AG04449 (cell line): ENCODE results near the gene RASGRF1.
"Not testable (repeated sequence)": the region's sequence is repeated elsewhere in the genome, so short reads cannot be mapped to it uniquely, and the experiment has no call there.

Experiments
- CTCF ChIA-PET: fragments of 350-600 bp; formaldehyde crosslinking; extraction: SDS; loops from one replicate; lab custom pipeline; 2021; ENCODE audit warnings: antibody characterized with exemption; lab: Yijun Ruan, JAX
- POLR2A ChIA-PET: fragments of 400-600, 350-600 bp; formaldehyde crosslinking; extraction: SDS; loops from one replicate; lab custom pipeline; 2020; ENCODE audit warnings: antibody characterized with exemption, inconsistent platforms; lab: Yijun Ruan, JAX
- DNase-seq: peaks from one replicate; pipeline ENCODE4 v3.0.0-alpha.2; 2010; ENCODE audit warnings: low read depth, low spot score
- H3K4me3 ChIP-seq: 2 replicates; pipeline ENCODE4 v1.5.1; 2011; ENCODE audit warnings: low read depth, mild to moderate bottlenecking, control low read depth, low read length
- TF ChIP-seq, protein P1 (sequence below): IDR thresholded peaks from one replicate; pipeline ENCODE4 v1.5.1; 2011; ENCODE audit warnings: mild to moderate bottlenecking, moderate library complexity, low read length, control low read depth, inconsistent platforms; ENCODE audit not compliant: insufficient read depth; ENCODE audit errors: missing control alignments

The RASGRF1 gene

GRCh38 chr15:78995921-78996893 lies 94.4 kb downstream of the RASGRF1 start:
- CTCF ChIA-PET = interaction anchor here (2.0 kb wide), 1 partner anchor 11 kb away, joined by 7 read pairs; no protein-coding TSS in a partner anchor
- H3K4me3 ChIP-seq = no peak overlapping the region
- TF ChIP-seq, protein P1, sequence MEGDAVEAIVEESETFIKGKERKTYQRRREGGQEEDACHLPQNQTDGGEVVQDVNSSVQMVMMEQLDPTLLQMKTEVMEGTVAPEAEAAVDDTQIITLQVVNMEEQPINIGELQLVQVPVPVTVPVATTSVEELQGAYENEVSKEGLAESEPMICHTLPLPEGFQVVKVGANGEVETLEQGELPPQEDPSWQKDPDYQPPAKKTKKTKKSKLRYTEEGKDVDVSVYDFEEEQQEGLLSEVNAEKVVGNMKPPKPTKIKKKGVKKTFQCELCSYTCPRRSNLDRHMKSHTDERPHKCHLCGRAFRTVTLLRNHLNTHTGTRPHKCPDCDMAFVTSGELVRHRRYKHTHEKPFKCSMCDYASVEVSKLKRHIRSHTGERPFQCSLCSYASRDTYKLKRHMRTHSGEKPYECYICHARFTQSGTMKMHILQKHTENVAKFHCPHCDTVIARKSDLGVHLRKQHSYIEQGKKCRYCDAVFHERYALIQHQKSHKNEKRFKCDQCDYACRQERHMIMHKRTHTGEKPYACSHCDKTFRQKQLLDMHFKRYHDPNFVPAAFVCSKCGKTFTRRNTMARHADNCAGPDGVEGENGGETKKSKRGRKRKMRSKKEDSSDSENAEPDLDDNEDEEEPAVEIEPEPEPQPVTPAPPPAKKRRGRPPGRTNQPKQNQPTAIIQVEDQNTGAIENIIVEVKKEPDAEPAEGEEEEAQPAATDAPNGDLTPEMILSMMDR = no peak
- POLR2A ChIA-PET = no interaction called here
- no peak for DNase-seq

GRCh38 chr15:78995161-78995560 lies 95.4 kb downstream of the RASGRF1 start:
- H3K4me3 ChIP-seq, DNase-seq, POLR2A ChIA-PET: not testable (repeated sequence)
- CTCF ChIA-PET = interaction anchor here (0.9 kb wide), 1 partner anchor 16 kb away, joined by 4 read pairs; no protein-coding TSS in a partner anchor

GRCh38 chr15:78993931-78994530 lies 96.5 kb downstream of the RASGRF1 start:
- TF ChIP-seq, protein P1 = no peak
- CTCF ChIA-PET = interaction anchor here (0.9 kb wide), 1 partner anchor 15 kb away, joined by 4 read pairs; no protein-coding TSS in a partner anchor
- no peak for DNase-seq
- POLR2A ChIA-PET = no interaction called here
- H3K4me3 ChIP-seq = no peak overlapping the region

DNA sequence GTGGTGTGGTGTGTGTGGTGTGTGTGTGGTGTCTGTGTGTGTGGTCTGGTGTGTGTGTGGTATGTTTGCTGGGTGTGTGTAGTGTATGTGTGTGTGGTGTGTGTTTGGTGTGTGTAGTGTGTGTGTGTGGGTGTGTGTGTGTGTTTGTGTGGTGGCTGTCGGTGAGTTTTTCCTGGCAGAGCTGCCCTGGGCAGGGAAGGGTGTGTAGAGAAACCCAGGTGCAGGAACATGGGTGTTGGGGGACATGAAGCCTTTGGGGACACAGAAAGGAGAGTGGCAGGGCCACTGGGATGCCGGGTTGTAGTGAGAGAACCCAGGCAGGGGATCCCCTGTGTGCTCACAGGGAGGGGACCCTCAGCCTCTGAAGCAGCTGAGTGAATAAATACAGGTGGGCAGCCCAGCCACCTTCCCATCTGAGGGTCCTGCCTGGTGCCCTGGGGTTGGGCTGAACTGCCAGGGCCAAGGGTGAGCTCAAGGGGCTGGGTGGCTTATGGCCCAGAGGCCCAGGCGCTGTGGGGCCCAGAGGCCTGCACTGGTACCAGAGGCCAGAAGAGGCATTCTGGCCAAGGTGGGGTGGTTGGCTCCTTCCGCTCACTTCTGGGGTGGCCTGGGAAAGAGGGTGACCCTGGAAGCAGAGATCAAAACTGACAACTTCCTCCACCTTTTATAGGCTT lies 97.2 kb downstream of the RASGRF1 start:
- TF ChIP-seq, protein P1 = no peak
- no peak for DNase-seq
- ChIA-PET POLR2A (no interaction called here), CTCF (no interaction called here)
- H3K4me3 ChIP-seq = no peak overlapping the region

DNA sequence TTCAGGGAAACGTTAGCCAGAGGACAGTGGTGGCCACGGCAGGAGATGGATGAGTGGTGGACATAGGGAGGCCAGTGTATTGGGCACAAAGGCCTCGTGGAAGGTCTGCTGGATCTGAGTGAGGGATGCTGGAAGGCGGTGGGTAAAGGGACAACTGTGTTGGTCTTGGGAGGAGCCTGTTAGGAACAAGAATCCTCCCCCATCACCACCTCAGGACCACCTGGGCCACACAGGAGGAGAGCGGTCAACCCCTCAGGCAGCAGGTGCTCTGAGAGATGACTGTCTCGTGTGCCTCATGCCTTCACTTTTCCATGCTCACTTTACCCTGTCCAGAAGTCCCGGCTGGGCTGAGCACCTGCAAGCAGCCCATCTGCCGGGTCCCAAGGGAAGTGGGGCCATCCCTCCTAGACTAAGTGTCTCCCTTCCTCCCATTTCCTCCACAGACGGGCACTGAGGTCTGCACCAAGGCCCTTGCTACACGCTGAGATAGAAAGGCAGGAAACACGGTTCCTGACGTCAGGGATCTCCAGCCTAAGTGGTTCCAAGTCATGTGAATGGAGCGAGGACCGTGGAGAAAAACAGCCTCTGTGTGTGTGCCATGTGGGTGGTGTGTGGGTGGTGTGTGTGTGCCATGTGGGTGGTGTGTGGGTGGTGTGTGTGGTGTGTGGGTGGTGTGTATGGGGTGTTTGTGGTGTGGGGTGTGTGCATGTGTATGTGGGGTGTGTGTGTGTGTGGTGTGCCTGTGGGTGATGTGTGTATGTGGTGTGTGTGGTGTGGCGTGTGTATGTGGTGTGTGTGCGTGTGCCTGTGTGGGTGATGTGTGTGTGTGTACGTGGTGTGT lies 97.9 kb downstream of the RASGRF1 start:
- no peak overlapping the region for H3K4me3 ChIP-seq
- DNase-seq = no peak
- CTCF ChIA-PET = interaction anchor here (1.1 kb wide), 1 partner anchor 11 kb away, joined by 3 read pairs; no protein-coding TSS in a partner anchor
- TF ChIP-seq, protein P1 = no peak
- POLR2A ChIA-PET = no interaction called here

DNA sequence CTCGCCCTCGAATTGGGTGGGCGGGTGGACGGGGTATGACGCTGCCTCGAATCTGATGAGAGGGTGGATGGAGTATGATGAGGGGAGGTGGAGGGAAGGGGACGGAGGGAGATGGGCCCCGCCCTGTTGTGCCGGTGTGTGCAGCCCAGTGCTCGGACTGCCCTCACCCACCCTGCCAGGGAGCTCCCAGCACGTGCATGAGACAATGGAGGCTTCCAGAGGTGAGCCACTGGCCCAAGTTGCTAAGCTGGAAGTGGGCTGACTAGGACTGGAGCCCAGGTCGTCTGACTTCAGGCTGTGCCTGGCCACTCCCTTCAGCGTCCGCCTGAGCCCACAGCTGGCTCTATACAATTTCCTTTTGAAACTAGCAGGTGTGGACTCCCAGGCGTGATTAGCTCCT lies 98.7 kb downstream of the RASGRF1 start:
- CTCF ChIA-PET = interaction anchor here (0.9 to 1.2 kb wide), 4 partner anchors 11 to 16 kb away, joined by 3 to 6 read pairs (median 4); no protein-coding TSS in a partner anchor
- POLR2A ChIA-PET = no interaction called here
- H3K4me3 ChIP-seq = no peak overlapping the region
- TF ChIP-seq, protein P1 = no peak
- no peak for DNase-seq
